Measurements from ENCODE around the gene MAN2C1.

The MAN2C1 gene

DNA sequence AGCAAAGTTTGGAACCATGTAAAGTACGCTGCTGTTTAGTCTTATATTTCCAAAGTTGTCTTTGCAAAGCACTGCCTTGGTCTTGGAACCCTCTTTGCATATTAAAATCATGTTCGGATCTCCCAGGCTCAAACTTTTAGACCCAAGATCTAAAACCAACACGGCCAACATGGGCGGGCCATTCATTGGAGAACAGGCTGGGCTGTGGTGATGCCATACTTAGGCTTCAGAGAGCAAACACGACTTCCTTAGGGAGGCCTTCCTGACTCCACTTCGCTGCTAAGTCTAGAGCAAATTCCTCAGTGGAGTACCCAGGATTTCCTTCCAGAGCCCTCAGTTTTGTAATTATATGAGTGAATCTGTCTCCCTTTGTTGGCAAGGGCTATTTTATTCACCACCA lies 3.5 kb downstream of the MAN2C1 start:
- H3K4ac ChIP-seq (ENCODE audit: low read length): no peak overlapping the region
- no peaks in the 10 kb centered on the region for H3K79me1 ChIP-seq (ENCODE audit: low read depth, low read length)
- no peak overlapping the region for H2BK12ac ChIP-seq (ENCODE audit: low read length)
- no peak overlapping the region for H2BK120ac ChIP-seq (ENCODE audit: low read depth, low read length)
- H3K23ac ChIP-seq (ENCODE audit: low read depth, low read length, poor library complexity): no peak overlapping the region
- H2AFZ ChIP-seq (ENCODE audit: low read length): no peak overlapping the region
- no peak overlapping the region for H2BK15ac ChIP-seq (ENCODE audit: low read length)
- H3K9ac ChIP-seq (ENCODE audit: low read depth, low read length, poor library complexity): no peak overlapping the region
- peaks cover 7 to 8% of the 10 kb centered on the region in 2 donors for H3K4me1 ChIP-seq (ENCODE audit: control insufficient read depth in 2 of 2, insufficient read depth in 1 of 2, low read depth in 1 of 2, low read length in 2 of 2)
- no peak overlapping the region for H2BK5ac ChIP-seq (ENCODE audit: low read length)
- H3K27me3 ChIP-seq (ENCODE audit: control insufficient read depth in 3 of 3, insufficient read depth in 3 of 3, low read depth in 1 of 3, low read length in 3 of 3): no peaks in the 10 kb centered on the region
- no peak overlapping the region for H3K4me2 ChIP-seq (ENCODE audit: insufficient read depth, low read length, poor library complexity, severe bottlenecking)
- no peak overlapping the region for H3K18ac ChIP-seq (ENCODE audit: low read length)
- peaks cover 16 to 82% of the 10 kb centered on the region in 2 donors for H3K36me3 ChIP-seq (replicated peaks in 1 of 2; ENCODE audit: control insufficient read depth in 2 of 2, insufficient read depth in 2 of 2, low read length in 2 of 2)
- H3K4me3 ChIP-seq (ENCODE audit: low read length in 2 of 2): no peak overlapping the region
- WGBS, 2 donors (ENCODE audit: extremely low coverage in 2 of 2, insufficient read length in 2 of 2, insufficient replicate concordance in 1 of 2): no CpG with 5 or more reads among the region's 6 CpGs
- H4K8ac ChIP-seq (ENCODE audit: low read depth, low read length): no peak overlapping the region
- H3K14ac ChIP-seq (ENCODE audit: low read length): no peak overlapping the region
- H4K91ac ChIP-seq (ENCODE audit: low read depth, low read length, poor library complexity): no peak overlapping the region
- no peak overlapping the region for H2AK5ac ChIP-seq (ENCODE audit: low read depth, low read length)
- DNase-seq (ENCODE audit: low spot score): no peak
- H3K9me3 ChIP-seq (replicated peaks in 1 of 2; ENCODE audit: control insufficient read depth in 2 of 2, insufficient read depth in 1 of 2, low read depth in 1 of 2, low read length in 2 of 2): peaks cover 0 to 2% of the 10 kb centered on the region in 2 donors
- H3K27ac ChIP-seq (replicated peaks; ENCODE audit: low read length): no peak overlapping the region

DNA sequence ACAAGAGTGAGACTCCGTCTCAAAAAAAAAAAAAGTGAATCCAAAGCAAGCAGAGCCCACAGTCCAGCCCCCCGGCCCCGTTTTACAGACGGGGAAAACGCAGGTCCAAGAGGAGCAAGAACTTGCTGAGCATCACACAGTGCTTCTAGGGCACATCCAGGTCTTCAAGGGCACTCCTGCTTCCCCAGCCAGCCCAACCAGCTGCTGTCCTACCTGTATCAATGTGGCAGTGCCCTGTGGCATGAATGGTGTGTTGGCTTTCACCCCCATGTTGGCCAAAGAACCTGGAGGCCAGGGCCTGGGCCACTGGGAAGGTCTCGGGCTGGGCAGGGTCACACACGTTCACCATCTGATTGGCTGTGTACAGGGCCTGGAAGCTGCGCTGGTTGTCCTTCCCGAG lies 4.6 kb downstream of the MAN2C1 start:
- Histone ChIP-seq H3K18ac (ENCODE audit: low read length) (no peak overlapping the region), H3K23ac (ENCODE audit: low read depth, low read length, poor library complexity) (no peak overlapping the region), H2BK12ac (ENCODE audit: low read length) (no peak overlapping the region), H3K9me3 (replicated peaks in 1 of 2; ENCODE audit: control insufficient read depth in 2 of 2, insufficient read depth in 1 of 2, low read depth in 1 of 2, low read length in 2 of 2) (peaks cover 0 to 2% of the 10 kb centered on the region in 2 donors), H3K36me3 (replicated peaks in 1 of 2; ENCODE audit: control insufficient read depth in 2 of 2, insufficient read depth in 2 of 2, low read length in 2 of 2) (peaks cover 26 to 85% of the 10 kb centered on the region in 2 donors), H2BK120ac (ENCODE audit: low read depth, low read length) (no peak overlapping the region), H3K4me3 (ENCODE audit: low read length in 2 of 2) (no peak overlapping the region), H2AK5ac (ENCODE audit: low read depth, low read length) (no peak overlapping the region), H3K4ac (ENCODE audit: low read length) (no peak overlapping the region), H4K91ac (ENCODE audit: low read depth, low read length, poor library complexity) (no peak overlapping the region), H2BK15ac (ENCODE audit: low read length) (no peak overlapping the region), H4K8ac (ENCODE audit: low read depth, low read length) (no peak overlapping the region), H2AFZ (ENCODE audit: low read length) (no peak overlapping the region), H3K79me1 (ENCODE audit: low read depth, low read length) (no peaks in the 10 kb centered on the region), H3K27me3 (ENCODE audit: control insufficient read depth in 3 of 3, insufficient read depth in 3 of 3, low read depth in 1 of 3, low read length in 3 of 3) (no peaks in the 10 kb centered on the region), H2BK5ac (ENCODE audit: low read length) (no peak overlapping the region), H3K9ac (ENCODE audit: low read depth, low read length, poor library complexity) (no peak overlapping the region), H3K4me2 (ENCODE audit: insufficient read depth, low read length, poor library complexity, severe bottlenecking) (no peak overlapping the region), H3K14ac (ENCODE audit: low read length) (no peak overlapping the region), H3K4me1 (ENCODE audit: control insufficient read depth in 2 of 2, insufficient read depth in 1 of 2, low read depth in 1 of 2, low read length in 2 of 2) (peaks cover 0 to 5% of the 10 kb centered on the region in 2 donors), H3K27ac (replicated peaks; ENCODE audit: low read length) (no peak overlapping the region)
- no peak for DNase-seq (ENCODE audit: low spot score)
- no CpG with 5 or more reads among the region's 9 CpGs for WGBS, 2 donors (ENCODE audit: extremely low coverage in 2 of 2, insufficient read length in 2 of 2, insufficient replicate concordance in 1 of 2)

DNA sequence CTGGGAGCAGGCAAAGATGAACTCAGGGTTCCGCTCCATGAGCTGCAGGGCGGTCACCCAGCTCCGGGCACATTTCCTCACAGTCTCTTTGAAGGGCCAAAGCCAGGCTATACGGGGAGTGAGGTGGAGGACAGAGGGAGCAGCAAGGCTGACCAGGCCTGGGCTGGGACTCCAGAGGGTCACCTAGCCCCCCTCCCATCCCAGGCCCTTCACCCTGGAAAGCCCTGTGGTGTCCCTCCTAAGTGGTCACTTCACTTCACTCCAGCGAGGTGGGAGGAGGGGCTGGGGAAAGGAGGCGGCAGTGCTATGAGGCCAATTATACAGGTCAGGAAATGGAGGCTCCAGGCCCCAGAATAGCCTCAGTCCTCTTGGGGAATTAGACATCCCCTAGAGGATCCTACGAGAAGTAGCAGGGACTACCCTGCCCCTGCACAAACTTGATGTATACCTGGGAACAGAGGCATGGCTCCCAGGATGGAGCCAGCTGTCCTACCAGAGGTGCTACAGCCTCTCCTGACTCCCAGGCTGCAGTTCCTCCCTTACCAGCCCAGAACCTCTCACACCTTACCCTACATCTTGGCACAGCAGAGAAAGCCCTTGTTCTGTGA lies 5.7 kb downstream of the MAN2C1 start:
- no peak overlapping the region for H3K27ac ChIP-seq (replicated peaks; ENCODE audit: low read length)
- H2BK5ac ChIP-seq (ENCODE audit: low read length): no peak overlapping the region
- H4K91ac ChIP-seq (ENCODE audit: low read depth, low read length, poor library complexity): no peak overlapping the region
- H3K14ac ChIP-seq (ENCODE audit: low read length): no peak overlapping the region
- no peak overlapping the region for H3K4me3 ChIP-seq (ENCODE audit: low read length in 2 of 2)
- no peak overlapping the region for H3K23ac ChIP-seq (ENCODE audit: low read depth, low read length, poor library complexity)
- no peak overlapping the region for H3K4ac ChIP-seq (ENCODE audit: low read length)
- H3K27me3 ChIP-seq (ENCODE audit: control insufficient read depth in 3 of 3, insufficient read depth in 3 of 3, low read depth in 1 of 3, low read length in 3 of 3): no peaks in the 10 kb centered on the region
- H2BK120ac ChIP-seq (ENCODE audit: low read depth, low read length): no peak overlapping the region
- no peak overlapping the region for H2BK12ac ChIP-seq (ENCODE audit: low read length)
- DNase-seq (ENCODE audit: low spot score): no peak
- peaks cover 34 to 96% of the 10 kb centered on the region in 2 donors for H3K36me3 ChIP-seq (replicated peaks in 1 of 2; ENCODE audit: control insufficient read depth in 2 of 2, insufficient read depth in 2 of 2, low read length in 2 of 2)
- peaks cover 0 to 2% of the 10 kb centered on the region in 2 donors for H3K9me3 ChIP-seq (replicated peaks in 1 of 2; ENCODE audit: control insufficient read depth in 2 of 2, insufficient read depth in 1 of 2, low read depth in 1 of 2, low read length in 2 of 2)
- WGBS, 2 donors (ENCODE audit: extremely low coverage in 2 of 2, insufficient read length in 2 of 2, insufficient replicate concordance in 1 of 2): no CpG with 5 or more reads among the region's 7 CpGs
- no peak overlapping the region for H4K8ac ChIP-seq (ENCODE audit: low read depth, low read length)
- H3K9ac ChIP-seq (ENCODE audit: low read depth, low read length, poor library complexity): no peak overlapping the region
- H2AK5ac ChIP-seq (ENCODE audit: low read depth, low read length): no peak overlapping the region
- H3K79me1 ChIP-seq (ENCODE audit: low read depth, low read length): no peaks in the 10 kb centered on the region
- H2BK15ac ChIP-seq (ENCODE audit: low read length): no peak overlapping the region
- no peak overlapping the region for H3K18ac ChIP-seq (ENCODE audit: low read length)
- H3K4me1 ChIP-seq (ENCODE audit: control insufficient read depth in 2 of 2, insufficient read depth in 1 of 2, low read depth in 1 of 2, low read length in 2 of 2): peaks cover 0 to 4% of the 10 kb centered on the region in 2 donors
- H3K4me2 ChIP-seq (ENCODE audit: insufficient read depth, low read length, poor library complexity, severe bottlenecking): no peak overlapping the region
- H2AFZ ChIP-seq (ENCODE audit: low read length): no peak overlapping the region

DNA sequence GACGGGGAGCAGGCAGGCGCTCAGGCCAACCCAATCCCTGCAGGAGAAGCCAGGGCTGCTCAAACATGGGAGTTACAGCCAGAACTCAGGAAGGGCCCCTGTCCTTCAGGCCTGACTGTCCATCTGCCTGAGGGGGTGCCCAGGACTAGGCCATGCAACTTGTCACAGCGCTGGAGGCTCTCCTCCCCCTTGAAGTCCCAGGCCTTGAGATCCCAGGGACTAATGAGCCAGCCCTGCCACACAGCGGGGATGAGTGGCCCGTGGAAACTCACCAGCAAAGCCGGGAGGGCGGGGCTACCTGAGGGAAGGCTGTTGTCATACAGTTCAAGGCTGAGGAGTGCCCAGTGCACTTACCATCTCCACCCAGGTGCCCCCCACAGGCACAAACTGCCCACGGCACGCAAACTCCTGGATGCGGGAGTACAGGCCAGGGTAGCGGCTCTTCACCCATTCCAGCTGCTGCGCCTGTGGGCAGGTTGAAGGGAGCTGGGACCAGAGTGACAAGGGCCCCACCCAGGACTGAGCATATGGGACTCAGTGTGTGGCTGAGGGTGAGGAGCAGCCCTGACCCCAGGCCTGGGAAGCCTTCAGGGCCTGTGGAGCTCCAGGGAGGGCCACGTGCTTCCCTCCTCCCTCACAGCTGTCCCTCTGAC lies 6.3 kb downstream of the MAN2C1 start:
- Histone ChIP-seq H3K23ac (ENCODE audit: low read depth, low read length, poor library complexity) (no peak overlapping the region), H3K4me2 (ENCODE audit: insufficient read depth, low read length, poor library complexity, severe bottlenecking) (no peak overlapping the region), H4K91ac (ENCODE audit: low read depth, low read length, poor library complexity) (no peak overlapping the region), H2BK120ac (ENCODE audit: low read depth, low read length) (no peak overlapping the region), H3K36me3 (replicated peaks in 1 of 2; ENCODE audit: control insufficient read depth in 2 of 2, insufficient read depth in 2 of 2, low read length in 2 of 2) (peaks cover 34 to 89% of the 10 kb centered on the region in 2 donors), H2BK15ac (ENCODE audit: low read length) (no peak overlapping the region), H3K4me1 (ENCODE audit: control insufficient read depth in 2 of 2, insufficient read depth in 1 of 2, low read depth in 1 of 2, low read length in 2 of 2) (no peaks in the 10 kb centered on the region), H2BK5ac (ENCODE audit: low read length) (no peak overlapping the region), H3K14ac (ENCODE audit: low read length) (no peak overlapping the region), H3K4ac (ENCODE audit: low read length) (no peak overlapping the region), H3K4me3 (ENCODE audit: low read length in 2 of 2) (no peak overlapping the region), H4K8ac (ENCODE audit: low read depth, low read length) (no peak overlapping the region), H3K9me3 (replicated peaks in 1 of 2; ENCODE audit: control insufficient read depth in 2 of 2, insufficient read depth in 1 of 2, low read depth in 1 of 2, low read length in 2 of 2) (peaks cover 0 to 2% of the 10 kb centered on the region in 2 donors), H2BK12ac (ENCODE audit: low read length) (no peak overlapping the region), H2AFZ (ENCODE audit: low read length) (no peak overlapping the region), H2AK5ac (ENCODE audit: low read depth, low read length) (no peak overlapping the region), H3K9ac (ENCODE audit: low read depth, low read length, poor library complexity) (no peak overlapping the region), H3K27me3 (ENCODE audit: control insufficient read depth in 3 of 3, insufficient read depth in 3 of 3, low read depth in 1 of 3, low read length in 3 of 3) (no peaks in the 10 kb centered on the region), H3K18ac (ENCODE audit: low read length) (no peak overlapping the region), H3K79me1 (ENCODE audit: low read depth, low read length) (no peaks in the 10 kb centered on the region), H3K27ac (replicated peaks; ENCODE audit: low read length) (no peak overlapping the region)
- DNase-seq (ENCODE audit: low spot score): no peak
- WGBS, 2 donors (ENCODE audit: extremely low coverage in 2 of 2, insufficient read length in 2 of 2, insufficient replicate concordance in 1 of 2): no CpG with 5 or more reads among the region's 13 CpGs

Data from neuronal stem cell (in vitro differentiated cells).